WTC11 (cell line): Measurements from ENCODE around the gene TPRX1.

Experiments used
- ATF1 ChIP-seq: sonication (generic); formaldehyde crosslinking; IDR thresholded peaks from 2 replicates; pipeline ENCODE4 v1.8.1; 2023; ENCODE audit warnings: mild to moderate bottlenecking, moderate library complexity, missing genetic modification reagents
- GTF2I ChIP-seq: fragments of 250-450 bp; sonication (Bioruptor Pico); conservative IDR thresholded peaks from 2 replicates; pipeline ENCODE4 v1.4.0; 2021; ENCODE audit warnings: mild to moderate bottlenecking
- HMGXB4 ChIP-seq: sonication (generic); formaldehyde crosslinking; IDR thresholded peaks from 2 replicates; pipeline ENCODE4 v1.8.1; 2023; ENCODE audit warnings: mild to moderate bottlenecking, moderate library complexity, missing genetic modification reagents
- JUN ChIP-seq: sonication (generic); formaldehyde crosslinking; IDR thresholded peaks from 2 replicates; pipeline ENCODE4 v1.8.0; 2023; ENCODE audit warnings: mild to moderate bottlenecking, missing genetic modification reagents
- MLX ChIP-seq: sonication (generic); formaldehyde crosslinking; IDR thresholded peaks from 2 replicates; pipeline ENCODE4 v1.8.1; 2023; ENCODE audit warnings: mild to moderate bottlenecking, missing genetic modification reagents, moderate library complexity
- SP1 ChIP-seq: sonication (generic); formaldehyde crosslinking; conservative IDR thresholded peaks from 2 replicates; pipeline ENCODE4 v1.8.1; 2022; ENCODE audit warnings: missing genetic modification reagents
- TF ChIP-seq, protein P1 (sequence below): fragments of 200-600 bp; IDR thresholded peaks from 2 replicates; pipeline ENCODE4 v1.8.0; 2022; ENCODE audit warnings: antibody characterized with exemption
- TF ChIP-seq, protein P2 (sequence below): fragments of 250-450 bp; sonication (Bioruptor Pico); IDR thresholded peaks from 2 replicates; pipeline ENCODE4 v1.9.0; 2021; ENCODE audit warnings: mild to moderate bottlenecking
- TF ChIP-seq, protein P3 (sequence below): sonication (generic); formaldehyde crosslinking; IDR thresholded peaks from 2 replicates; pipeline ENCODE4 v1.8.0; 2022; ENCODE audit warnings: missing genetic modification reagents

DNA sequence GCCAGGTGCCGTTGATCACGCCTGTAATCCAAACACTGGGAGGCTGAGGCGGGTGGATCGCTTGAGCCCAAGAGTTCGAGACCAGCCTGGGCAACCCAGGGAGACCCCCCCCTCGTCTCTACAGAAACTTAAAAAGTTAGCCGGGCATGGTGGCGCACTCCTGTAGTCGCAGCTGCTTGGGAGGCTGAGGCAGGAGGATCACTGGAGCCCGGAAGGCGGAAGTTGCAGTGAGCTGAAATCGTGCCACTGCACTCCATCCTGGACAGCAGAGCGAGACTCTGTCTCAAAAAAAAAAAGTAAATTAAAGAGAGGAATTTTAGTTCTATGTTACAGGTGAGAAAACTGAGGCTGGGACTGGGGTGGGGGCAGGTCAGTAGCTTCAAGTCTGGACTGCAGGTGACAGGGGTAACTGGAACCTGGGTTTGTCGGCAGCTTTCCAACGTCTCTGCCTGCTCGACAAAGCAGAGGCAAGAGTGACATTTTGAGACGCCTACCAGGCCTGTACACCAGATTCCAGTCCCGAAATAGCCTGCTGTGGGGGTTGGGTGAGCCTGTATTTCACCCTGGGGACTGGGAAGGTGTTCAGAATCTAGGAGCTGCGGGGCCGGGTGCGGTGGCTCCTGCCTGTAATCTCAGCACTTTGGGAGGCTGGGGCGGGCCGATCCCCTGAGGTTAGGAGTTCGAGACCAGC lies 24.7 kb downstream of the TPRX1 start:
- TF ChIP-seq, protein P1, sequence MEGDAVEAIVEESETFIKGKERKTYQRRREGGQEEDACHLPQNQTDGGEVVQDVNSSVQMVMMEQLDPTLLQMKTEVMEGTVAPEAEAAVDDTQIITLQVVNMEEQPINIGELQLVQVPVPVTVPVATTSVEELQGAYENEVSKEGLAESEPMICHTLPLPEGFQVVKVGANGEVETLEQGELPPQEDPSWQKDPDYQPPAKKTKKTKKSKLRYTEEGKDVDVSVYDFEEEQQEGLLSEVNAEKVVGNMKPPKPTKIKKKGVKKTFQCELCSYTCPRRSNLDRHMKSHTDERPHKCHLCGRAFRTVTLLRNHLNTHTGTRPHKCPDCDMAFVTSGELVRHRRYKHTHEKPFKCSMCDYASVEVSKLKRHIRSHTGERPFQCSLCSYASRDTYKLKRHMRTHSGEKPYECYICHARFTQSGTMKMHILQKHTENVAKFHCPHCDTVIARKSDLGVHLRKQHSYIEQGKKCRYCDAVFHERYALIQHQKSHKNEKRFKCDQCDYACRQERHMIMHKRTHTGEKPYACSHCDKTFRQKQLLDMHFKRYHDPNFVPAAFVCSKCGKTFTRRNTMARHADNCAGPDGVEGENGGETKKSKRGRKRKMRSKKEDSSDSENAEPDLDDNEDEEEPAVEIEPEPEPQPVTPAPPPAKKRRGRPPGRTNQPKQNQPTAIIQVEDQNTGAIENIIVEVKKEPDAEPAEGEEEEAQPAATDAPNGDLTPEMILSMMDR = no peak
- no peak for TF ChIP-seq GTF2I (CRISPR knock-in tag)
- TF ChIP-seq, protein P2, sequence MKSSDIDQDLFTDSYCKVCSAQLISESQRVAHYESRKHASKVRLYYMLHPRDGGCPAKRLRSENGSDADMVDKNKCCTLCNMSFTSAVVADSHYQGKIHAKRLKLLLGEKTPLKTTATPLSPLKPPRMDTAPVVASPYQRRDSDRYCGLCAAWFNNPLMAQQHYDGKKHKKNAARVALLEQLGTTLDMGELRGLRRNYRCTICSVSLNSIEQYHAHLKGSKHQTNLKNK = no peak
- TF ChIP-seq MLX (CRISPR knock-in tag) = no peak
- TF ChIP-seq HMGXB4 (CRISPR knock-in tag) = no peak
- TF ChIP-seq JUN (CRISPR knock-in tag) = no peak
- TF ChIP-seq SP1 (CRISPR knock-in tag) = no peak
- no peak for TF ChIP-seq ATF1 (CRISPR knock-in tag)
- TF ChIP-seq, protein P3, sequence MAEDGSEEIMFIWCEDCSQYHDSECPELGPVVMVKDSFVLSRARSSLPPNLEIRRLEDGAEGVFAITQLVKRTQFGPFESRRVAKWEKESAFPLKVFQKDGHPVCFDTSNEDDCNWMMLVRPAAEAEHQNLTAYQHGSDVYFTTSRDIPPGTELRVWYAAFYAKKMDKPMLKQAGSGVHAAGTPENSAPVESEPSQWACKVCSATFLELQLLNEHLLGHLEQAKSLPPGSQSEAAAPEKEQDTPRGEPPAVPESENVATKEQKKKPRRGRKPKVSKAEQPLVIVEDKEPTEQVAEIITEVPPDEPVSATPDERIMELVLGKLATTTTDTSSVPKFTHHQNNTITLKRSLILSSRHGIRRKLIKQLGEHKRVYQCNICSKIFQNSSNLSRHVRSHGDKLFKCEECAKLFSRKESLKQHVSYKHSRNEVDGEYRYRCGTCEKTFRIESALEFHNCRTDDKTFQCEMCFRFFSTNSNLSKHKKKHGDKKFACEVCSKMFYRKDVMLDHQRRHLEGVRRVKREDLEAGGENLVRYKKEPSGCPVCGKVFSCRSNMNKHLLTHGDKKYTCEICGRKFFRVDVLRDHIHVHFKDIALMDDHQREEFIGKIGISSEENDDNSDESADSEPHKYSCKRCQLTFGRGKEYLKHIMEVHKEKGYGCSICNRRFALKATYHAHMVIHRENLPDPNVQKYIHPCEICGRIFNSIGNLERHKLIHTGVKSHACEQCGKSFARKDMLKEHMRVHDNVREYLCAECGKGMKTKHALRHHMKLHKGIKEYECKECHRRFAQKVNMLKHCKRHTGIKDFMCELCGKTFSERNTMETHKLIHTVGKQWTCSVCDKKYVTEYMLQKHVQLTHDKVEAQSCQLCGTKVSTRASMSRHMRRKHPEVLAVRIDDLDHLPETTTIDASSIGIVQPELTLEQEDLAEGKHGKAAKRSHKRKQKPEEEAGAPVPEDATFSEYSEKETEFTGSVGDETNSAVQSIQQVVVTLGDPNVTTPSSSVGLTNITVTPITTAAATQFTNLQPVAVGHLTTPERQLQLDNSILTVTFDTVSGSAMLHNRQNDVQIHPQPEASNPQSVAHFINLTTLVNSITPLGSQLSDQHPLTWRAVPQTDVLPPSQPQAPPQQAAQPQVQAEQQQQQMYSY (CRISPR knock-in tag) = no peak
